ENCODE measurements around the gene HEY2. TPM values are rescaled to one million over a fixed set of nuclear protein-coding genes. Genes with fewer than 3 reads are reported as not detected.

HEY2 gene
- total and polyA plus RNA-seq, 2 of the 8 experiments (the other 6 are each of a cell fraction or from before 2014, with no cell fraction given): 9.1 to 16.2 TPM

DNA sequence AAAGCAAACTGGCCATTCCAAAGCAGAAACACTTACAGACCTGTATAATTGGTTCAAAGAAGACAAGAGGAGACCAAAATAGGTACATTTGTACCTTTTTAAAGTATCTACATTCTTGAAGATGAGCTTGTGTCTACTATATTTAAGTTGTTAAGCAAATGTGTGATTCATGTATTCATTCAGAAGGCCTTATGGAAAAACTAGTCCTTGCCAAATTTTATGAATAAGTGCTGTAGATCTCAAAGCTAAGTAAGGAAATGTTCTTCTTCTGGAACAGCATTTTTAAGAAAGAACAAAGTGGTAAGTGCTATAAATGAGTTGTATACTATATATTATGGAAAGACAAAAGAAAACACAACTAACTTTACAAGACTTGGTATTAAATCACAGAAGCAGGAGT, 22.2 kb upstream of the HEY2 start:
- Histone ChIP-seq H3K23ac (ENCODE audit: insufficient read length) (no peak overlapping the region), H2BK12ac (ENCODE audit: low read depth, low read length) (no peak overlapping the region), H2BK20ac (ENCODE audit: low read length) (no peak overlapping the region), H3K4me1 (replicated peaks in 1 of 4; ENCODE audit: control insufficient read depth in 3 of 4, insufficient read depth in 4 of 4, low read length in 3 of 4) (peaks cover 0 to 5% (median 2%) of the 10 kb centered on the region in 4 experiments; a peak in 2 of 7 replicates), H2BK5ac (ENCODE audit: low read depth, low read length) (no peak overlapping the region), H2AFZ (ENCODE audit: low read length) (no peak overlapping the region), H2BK15ac (ENCODE audit: low read length) (no peak overlapping the region), H3K18ac (ENCODE audit: extremely low read depth, low read length) (no peak overlapping the region), H3K79me1 (ENCODE audit: low read depth, low read length) (no peaks in the 10 kb centered on the region), H3K4me2 (ENCODE audit: insufficient read depth in 1 of 2, low read depth in 2 of 2, low read length in 2 of 2) (no peak overlapping the region), H3K9me3 (ENCODE audit: insufficient read depth in 2 of 2, low read depth in 1 of 2, low read length in 1 of 2) (no peaks in the 10 kb centered on the region), H3K27me3 (replicated peaks in 1 of 4; ENCODE audit: control insufficient read depth in 3 of 4, extremely low read depth in 1 of 4, insufficient read depth in 3 of 4, low read length in 3 of 4) (no peaks in the 10 kb centered on the region), H3K14ac (ENCODE audit: insufficient read length) (no peak overlapping the region), H3K23me2 (ENCODE audit: low read depth, low read length) (no peaks in the 10 kb centered on the region; the same call in 1 of the 2 replicates), H2BK120ac (replicated peaks; ENCODE audit: low read depth, low read length) (no peak overlapping the region), H3K36me3 (ENCODE audit: control insufficient read depth in 2 of 4, insufficient read depth in 4 of 4, low read length in 3 of 4) (no peaks in the 10 kb centered on the region), H3K4me3 (ENCODE audit: extremely low read depth in 1 of 4, insufficient read depth in 2 of 4, low read depth in 3 of 4, low read length in 4 of 4) (no peak overlapping the region), H4K20me1 (replicated peaks in 1 of 2; ENCODE audit: control insufficient read depth in 1 of 2, insufficient read depth in 2 of 2, low read length in 2 of 2) (no peaks in the 10 kb centered on the region), H4K5ac (ENCODE audit: insufficient read length, low read depth, low read length) (no peak overlapping the region), H2AK5ac (ENCODE audit: low read depth, low read length) (no peak overlapping the region), H3K79me2 (ENCODE audit: control insufficient read depth in 1 of 2, insufficient read depth in 2 of 2, low read length in 2 of 2) (no peaks in the 10 kb centered on the region), H3K4ac (replicated peaks; ENCODE audit: insufficient read length, low read depth, low read length) (no peak overlapping the region), H3K9ac (replicated peaks in 1 of 4; ENCODE audit: extremely low read depth in 1 of 4, low read depth in 3 of 4, low read length in 3 of 4) (no peak overlapping the region), H4K8ac (ENCODE audit: extremely low read depth, insufficient read depth, low read length) (no peak overlapping the region), H3K27ac (ENCODE audit: low read depth, low read length) (no peak overlapping the region), H4K91ac (replicated peaks; ENCODE audit: insufficient read length, low read length) (no peak overlapping the region), H3K56ac (replicated peaks; ENCODE audit: insufficient read length, low read depth, low read length) (no peak overlapping the region)
- FAIRE-seq (no peak), DNase-seq (ENCODE audit: low read depth in 1 of 2, low spot score in 2 of 2) (no peak)
- CTCF ChIA-PET (ENCODE audit: partially characterized antibody): no interaction called here
- POLR2A ChIA-PET (ENCODE audit: partially characterized antibody): no interaction called here
- TF ChIP-seq SRF (IDR thresholded peaks at IDR 0.05; ENCODE audit: low read depth, low read length) (no peak), PHF8 (conservative IDR thresholded peaks at IDR 0.05; ENCODE audit: low read depth, low read length) (no peak), YY1 (IDR thresholded peaks at IDR 0.05; ENCODE audit: low read depth, low read length) (no peak), HDAC6 (IDR thresholded peaks at IDR 0.05; ENCODE audit: low read depth, low read length) (no peak), TCF12 (IDR thresholded peaks at IDR 0.05; ENCODE audit: low read depth, low read length) (no peak), MAFK (IDR thresholded peaks at IDR 0.05; ENCODE audit: low read depth, low read length) (no peak), NANOG (IDR thresholded peaks at IDR 0.05; ENCODE audit: insufficient read depth, low read depth, low read length, poor library complexity, severe bottlenecking) (no peak), CBX5 (IDR thresholded peaks at IDR 0.05; ENCODE audit: low read depth, low read length) (no peak), SIN3A (conservative IDR thresholded peaks at IDR 0.05 in 1 of 2, IDR thresholded peaks at IDR 0.05 in 1 of 2; ENCODE audit: low read depth in 1 of 2, low read length in 2 of 2) (no peak)

Measured in H1 (cell line).